HEK293 (cell line): ENCODE measurements around the gene XPR1.

ENCODE experiments used
- HOXC10 ChIP-seq: sonication (generic); formaldehyde crosslinking; IDR thresholded peaks from 2 replicates; pipeline ENCODE4 v1.8.1; 2023; ENCODE audit warnings: mild to moderate bottlenecking, missing genetic modification reagents
- TCF7L2 ChIP-seq: IDR thresholded peaks from 2 replicates; pipeline ENCODE4 v1.6.1; 2011; ENCODE audit warnings: low read depth, mild to moderate bottlenecking, inconsistent platforms, low read length, moderate library complexity, borderline replicate concordance
- ZNF248 ChIP-seq: fragments of 450-650 bp; formaldehyde crosslinking; IDR thresholded peaks from 2 replicates; pipeline ENCODE4 v1.5.1; 2017; ENCODE audit warnings: missing biosample characterization, missing genetic modification characterization
- ZNF324 ChIP-seq: fragments of 450-650 bp; formaldehyde crosslinking; IDR thresholded peaks from 2 replicates; pipeline ENCODE4 v1.5.1; 2016; ENCODE audit warnings: missing biosample characterization, missing genetic modification characterization
- TF ChIP-seq, protein P1 (sequence below): fragments of 450-650 bp; formaldehyde crosslinking; IDR thresholded peaks from 2 replicates; pipeline ENCODE4; 2016; ENCODE audit warnings: missing biosample characterization, missing genetic modification characterization
- TF ChIP-seq, protein P2 (sequence below): fragments of 450-650 bp; formaldehyde crosslinking; IDR thresholded peaks from 2 replicates; pipeline ENCODE4 v1.5.1; 2016; ENCODE audit warnings: missing biosample characterization, missing genetic modification characterization
- TF ChIP-seq, protein P3 (sequence below): fragments of 450-650 bp; formaldehyde crosslinking; IDR thresholded peaks from 2 replicates; pipeline ENCODE4 v1.5.1; 2016; ENCODE audit warnings: missing biosample characterization, missing genetic modification characterization

DNA sequence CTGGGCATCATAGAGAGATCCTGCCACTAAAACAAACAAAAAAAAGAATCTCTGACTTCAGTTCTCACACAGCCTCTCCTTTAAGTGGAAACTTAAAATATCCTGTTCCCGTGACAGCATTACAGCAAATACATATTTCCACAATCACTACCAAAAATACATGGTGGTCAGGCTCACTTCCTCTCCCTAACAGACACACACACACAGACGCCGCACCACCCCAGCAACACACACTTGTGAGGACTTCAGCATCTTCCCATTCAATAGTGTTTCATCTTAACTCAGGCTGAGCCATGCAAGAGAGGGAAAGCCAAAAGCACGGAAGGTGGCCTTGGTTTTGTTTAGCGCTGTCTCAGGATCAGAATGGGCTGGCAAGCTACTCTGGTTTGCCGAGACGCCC is 302.7 kb downstream of the XPR1 start:
- TF ChIP-seq, protein P1, sequence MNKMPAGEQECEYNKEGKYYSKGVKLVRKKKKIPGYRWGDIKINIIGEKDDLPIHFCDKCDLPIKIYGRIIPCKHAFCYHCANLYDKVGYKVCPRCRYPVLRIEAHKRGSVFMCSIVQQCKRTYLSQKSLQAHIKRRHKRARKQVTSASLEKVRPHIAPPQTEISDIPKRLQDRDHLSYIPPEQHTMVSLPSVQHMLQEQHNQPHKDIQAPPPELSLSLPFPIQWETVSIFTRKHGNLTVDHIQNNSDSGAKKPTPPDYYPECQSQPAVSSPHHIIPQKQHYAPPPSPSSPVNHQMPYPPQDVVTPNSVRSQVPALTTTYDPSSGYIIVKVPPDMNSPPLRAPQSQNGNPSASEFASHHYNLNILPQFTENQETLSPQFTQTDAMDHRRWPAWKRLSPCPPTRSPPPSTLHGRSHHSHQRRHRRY (tag by site-specific recombination): no peak
- TF ChIP-seq HOXC10: no peak
- TF ChIP-seq, protein P2, sequence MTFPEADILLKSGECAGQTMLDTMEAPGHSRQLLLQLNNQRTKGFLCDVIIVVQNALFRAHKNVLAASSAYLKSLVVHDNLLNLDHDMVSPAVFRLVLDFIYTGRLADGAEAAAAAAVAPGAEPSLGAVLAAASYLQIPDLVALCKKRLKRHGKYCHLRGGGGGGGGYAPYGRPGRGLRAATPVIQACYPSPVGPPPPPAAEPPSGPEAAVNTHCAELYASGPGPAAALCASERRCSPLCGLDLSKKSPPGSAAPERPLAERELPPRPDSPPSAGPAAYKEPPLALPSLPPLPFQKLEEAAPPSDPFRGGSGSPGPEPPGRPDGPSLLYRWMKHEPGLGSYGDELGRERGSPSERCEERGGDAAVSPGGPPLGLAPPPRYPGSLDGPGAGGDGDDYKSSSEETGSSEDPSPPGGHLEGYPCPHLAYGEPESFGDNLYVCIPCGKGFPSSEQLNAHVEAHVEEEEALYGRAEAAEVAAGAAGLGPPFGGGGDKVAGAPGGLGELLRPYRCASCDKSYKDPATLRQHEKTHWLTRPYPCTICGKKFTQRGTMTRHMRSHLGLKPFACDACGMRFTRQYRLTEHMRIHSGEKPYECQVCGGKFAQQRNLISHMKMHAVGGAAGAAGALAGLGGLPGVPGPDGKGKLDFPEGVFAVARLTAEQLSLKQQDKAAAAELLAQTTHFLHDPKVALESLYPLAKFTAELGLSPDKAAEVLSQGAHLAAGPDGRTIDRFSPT (tag by site-specific recombination): no peak
- no peak for TF ChIP-seq ZNF248 (tag by site-specific recombination)
- TF ChIP-seq, protein P3, sequence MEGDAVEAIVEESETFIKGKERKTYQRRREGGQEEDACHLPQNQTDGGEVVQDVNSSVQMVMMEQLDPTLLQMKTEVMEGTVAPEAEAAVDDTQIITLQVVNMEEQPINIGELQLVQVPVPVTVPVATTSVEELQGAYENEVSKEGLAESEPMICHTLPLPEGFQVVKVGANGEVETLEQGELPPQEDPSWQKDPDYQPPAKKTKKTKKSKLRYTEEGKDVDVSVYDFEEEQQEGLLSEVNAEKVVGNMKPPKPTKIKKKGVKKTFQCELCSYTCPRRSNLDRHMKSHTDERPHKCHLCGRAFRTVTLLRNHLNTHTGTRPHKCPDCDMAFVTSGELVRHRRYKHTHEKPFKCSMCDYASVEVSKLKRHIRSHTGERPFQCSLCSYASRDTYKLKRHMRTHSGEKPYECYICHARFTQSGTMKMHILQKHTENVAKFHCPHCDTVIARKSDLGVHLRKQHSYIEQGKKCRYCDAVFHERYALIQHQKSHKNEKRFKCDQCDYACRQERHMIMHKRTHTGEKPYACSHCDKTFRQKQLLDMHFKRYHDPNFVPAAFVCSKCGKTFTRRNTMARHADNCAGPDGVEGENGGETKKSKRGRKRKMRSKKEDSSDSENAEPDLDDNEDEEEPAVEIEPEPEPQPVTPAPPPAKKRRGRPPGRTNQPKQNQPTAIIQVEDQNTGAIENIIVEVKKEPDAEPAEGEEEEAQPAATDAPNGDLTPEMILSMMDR (tag by site-specific recombination): no peak
- no peak for TF ChIP-seq TCF7L2
- TF ChIP-seq ZNF324 (tag by site-specific recombination): no peak
